Bronchial epithelial cell (primary cell): ENCODE measurements around the gene CCL18. TPM values are rescaled to one million over a fixed set of nuclear protein-coding genes. Genes with fewer than 3 reads are reported as not detected.

Source experiments
- DNase-seq: peaks from one replicate; pipeline ENCODE4 v3.0.0-alpha.2; 2010; ENCODE audit warnings: low read depth
- FAIRE-seq: peaks from 2 replicates; lab custom pipeline; 2011; peaks lifted over from hg19 to GRCh38; lab: Jason Lieb, UNC
- H3K27me3 ChIP-seq: 2 replicates; pipeline ENCODE4 v1.5.1; 2011; ENCODE audit warnings: low read length; ENCODE audit not compliant: control insufficient read depth, insufficient read depth
- H3K36me3 ChIP-seq: 2 replicates; pipeline ENCODE4 v1.5.1; 2011; ENCODE audit warnings: low read length; ENCODE audit not compliant: control insufficient read depth, insufficient read depth
- H3K4me3 ChIP-seq: 2 replicates; pipeline ENCODE4 v1.5.1; 2011; ENCODE audit warnings: mild to moderate bottlenecking, low read depth, low read length, control low read depth
- total RNA-seq: library from RNA; depleted of rRNA; stranded (reverse); fragments of >200 nt; gene quantifications from 2 replicates; pipeline ENCODE4 v1.2.1, GENCODE V29; 2014
- TF ChIP-seq, protein P1 (sequence below): IDR thresholded peaks from 2 replicates; pipeline ENCODE4 v1.5.1; 2011; ENCODE audit warnings: mild to moderate bottlenecking, moderate library complexity, low read length, control low read depth, inconsistent platforms; ENCODE audit not compliant: insufficient read depth, severe bottlenecking

Gene CCL18
- total RNA-seq, 1 donor from 2014 or later = under 0.01 TPM

DNA sequence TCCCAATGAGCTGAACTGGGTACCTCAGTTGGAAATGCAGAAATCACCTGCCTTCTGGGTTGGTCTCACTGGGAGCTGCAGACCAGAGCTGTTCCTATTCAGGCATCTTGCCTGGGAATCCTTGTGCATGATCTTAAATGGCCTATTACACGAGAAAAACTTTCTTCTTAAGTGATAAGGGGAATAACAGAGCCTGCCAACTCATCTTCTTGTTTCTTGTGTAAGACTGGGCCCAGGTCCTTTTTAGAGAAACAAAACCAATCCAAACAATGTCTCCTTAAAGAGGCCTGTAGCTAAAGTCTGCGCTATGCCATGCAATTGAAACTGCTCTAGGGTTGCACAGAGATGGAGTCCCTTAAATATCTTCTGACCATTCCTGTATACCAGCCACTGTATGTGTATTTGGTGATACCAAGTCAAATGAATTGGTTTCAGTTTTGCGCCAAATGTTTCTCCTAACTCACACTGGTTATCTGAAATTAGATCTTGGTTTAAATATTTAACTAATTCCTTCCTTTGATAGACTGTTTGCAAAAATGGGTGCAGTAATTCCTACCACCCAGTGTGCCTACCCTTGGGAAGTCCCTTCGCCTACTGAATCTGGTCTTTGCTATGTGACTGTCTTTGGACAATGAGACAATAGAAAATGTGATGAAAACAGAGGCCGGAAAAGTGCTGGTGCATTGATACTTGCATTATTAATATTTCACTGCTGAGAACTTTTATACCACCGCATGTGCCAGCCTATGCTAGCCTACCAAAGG is 39.8 kb upstream of the CCL18 start:
- DNase-seq (no peak), FAIRE-seq (no peak)
- H3K4me3 ChIP-seq = no peak overlapping the region
- H3K27me3 ChIP-seq = no peaks in the 10 kb centered on the region
- no peaks in the 10 kb centered on the region for H3K36me3 ChIP-seq
- TF ChIP-seq, protein P1, sequence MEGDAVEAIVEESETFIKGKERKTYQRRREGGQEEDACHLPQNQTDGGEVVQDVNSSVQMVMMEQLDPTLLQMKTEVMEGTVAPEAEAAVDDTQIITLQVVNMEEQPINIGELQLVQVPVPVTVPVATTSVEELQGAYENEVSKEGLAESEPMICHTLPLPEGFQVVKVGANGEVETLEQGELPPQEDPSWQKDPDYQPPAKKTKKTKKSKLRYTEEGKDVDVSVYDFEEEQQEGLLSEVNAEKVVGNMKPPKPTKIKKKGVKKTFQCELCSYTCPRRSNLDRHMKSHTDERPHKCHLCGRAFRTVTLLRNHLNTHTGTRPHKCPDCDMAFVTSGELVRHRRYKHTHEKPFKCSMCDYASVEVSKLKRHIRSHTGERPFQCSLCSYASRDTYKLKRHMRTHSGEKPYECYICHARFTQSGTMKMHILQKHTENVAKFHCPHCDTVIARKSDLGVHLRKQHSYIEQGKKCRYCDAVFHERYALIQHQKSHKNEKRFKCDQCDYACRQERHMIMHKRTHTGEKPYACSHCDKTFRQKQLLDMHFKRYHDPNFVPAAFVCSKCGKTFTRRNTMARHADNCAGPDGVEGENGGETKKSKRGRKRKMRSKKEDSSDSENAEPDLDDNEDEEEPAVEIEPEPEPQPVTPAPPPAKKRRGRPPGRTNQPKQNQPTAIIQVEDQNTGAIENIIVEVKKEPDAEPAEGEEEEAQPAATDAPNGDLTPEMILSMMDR = no peak

DNA sequence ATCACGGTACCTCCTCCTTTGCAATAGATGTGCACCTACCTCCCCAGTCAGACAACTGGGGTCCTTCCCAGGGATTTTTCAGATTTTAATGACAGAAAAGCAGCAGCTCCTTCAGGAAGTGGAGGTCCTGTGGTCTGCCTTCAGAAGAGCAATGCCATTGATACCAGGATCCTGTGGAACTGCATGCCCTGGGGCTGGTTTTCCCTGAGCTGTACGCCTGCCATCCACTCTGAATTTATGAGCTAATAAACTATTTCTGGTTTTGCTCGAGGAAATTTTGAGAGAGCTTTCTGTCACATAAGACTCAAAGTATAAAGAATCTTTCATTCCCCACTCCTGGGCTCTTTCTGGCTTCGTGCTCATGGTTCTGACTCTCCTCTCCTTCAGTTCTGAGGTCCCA is 36.3 kb upstream of the CCL18 start:
- TF ChIP-seq, protein P1 = no peak
- H3K36me3 ChIP-seq = no peaks in the 10 kb centered on the region
- FAIRE-seq (no peak), DNase-seq (no peak)
- H3K4me3 ChIP-seq = no peak overlapping the region
- H3K27me3 ChIP-seq = no peaks in the 10 kb centered on the region

- no peak for FAIRE-seq
- TF ChIP-seq, protein P1 = no peak
- Histone ChIP-seq H3K36me3 (no peaks in the 10 kb centered on the region), H3K27me3 (no peaks in the 10 kb centered on the region), H3K4me3 (no peak overlapping the region)
- no peak for DNase-seq
These were observed 33.1 kb upstream of the CCL18 start for GRCh38 chr17:36030956-36031355.

- H3K4me3 ChIP-seq = no peak overlapping the region
- no peak for FAIRE-seq
- DNase-seq = no peak
- no peaks in the 10 kb centered on the region for H3K36me3 ChIP-seq
- H3K27me3 ChIP-seq = no peaks in the 10 kb centered on the region
- TF ChIP-seq, protein P1 = no peak
These were observed 29.9 kb upstream of the CCL18 start for GRCh38 chr17:36034127-36034526.

GRCh38 chr17:36036235-36036634 is 27.8 kb upstream of the CCL18 start:
- Histone ChIP-seq H3K36me3 (no peaks in the 10 kb centered on the region), H3K4me3 (no peak overlapping the region), H3K27me3 (no peaks in the 10 kb centered on the region)
- DNase-seq (no peak), FAIRE-seq (no peak)
- TF ChIP-seq, protein P1 = no peak

DNA sequence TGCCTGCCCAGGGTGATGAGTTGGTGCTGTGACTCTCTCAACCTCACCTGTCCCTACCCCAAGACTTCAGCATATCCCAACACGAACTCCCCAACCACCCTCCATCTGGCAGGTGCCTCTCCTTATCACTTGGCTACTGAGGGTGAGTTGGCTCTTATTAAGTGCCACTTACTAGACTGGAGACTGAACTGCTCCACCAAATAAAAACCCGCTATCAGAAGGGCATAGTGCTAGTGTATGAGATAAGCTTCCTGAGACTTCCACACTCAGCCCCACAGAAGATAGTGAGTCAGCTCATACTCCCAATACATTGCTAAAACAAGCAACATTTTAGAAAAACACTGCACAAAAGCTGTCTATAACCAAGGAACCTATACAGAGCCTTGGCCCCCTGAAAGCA is 16.0 kb upstream of the CCL18 start:
- DNase-seq (no peak), FAIRE-seq (no peak)
- TF ChIP-seq, protein P1 = no peak
- H3K4me3 ChIP-seq = no peak overlapping the region
- H3K27me3 ChIP-seq = peaks cover 2% of the 10 kb centered on the region
- H3K36me3 ChIP-seq = no peaks in the 10 kb centered on the region
